Ascending aorta (tissue), 2 donors: ENCODE data around the gene MYO1F. TPM values are rescaled to one million over a fixed set of nuclear protein-coding genes. Genes with fewer than 3 reads are reported as not detected.
"Not testable (repeated sequence)": the region's sequence is repeated elsewhere in the genome, so short reads cannot be mapped to it uniquely, and the experiment has no call there.

Source experiments
- DNase-seq, 2 donors: peaks; one replicate each; pipeline ENCODE4 v3.0.0-alpha.2; 2019; ENCODE audit warnings: low spot score in 2 of 2
- H3K27ac ChIP-seq, 2 donors: fragments of 200-600 bp; sonication (generic); one replicate each; pipeline ENCODE4 v1.5.1; 2016 to 2017; ENCODE audit warnings: mild to moderate bottlenecking in 1 of 2
- H3K27me3 ChIP-seq: fragments of 200-600 bp; sonication (generic); one replicate; pipeline ENCODE4 v1.5.1; 2017
- H3K36me3 ChIP-seq, 2 donors: fragments of 200-600 bp; sonication (generic); one replicate each; pipeline ENCODE4 v1.5.1; 2016
- H3K4me1 ChIP-seq, 2 donors: fragments of 200-600 bp; sonication (generic); one replicate each; pipeline ENCODE4 v1.5.1; 2016 to 2017; ENCODE audit warnings: mild to moderate bottlenecking in 1 of 2
- H3K4me3 ChIP-seq, 2 donors: fragments of 200-600 bp; sonication (generic); one replicate each; pipeline ENCODE4 v1.5.1; 2016 to 2017; ENCODE audit warnings: mild to moderate bottlenecking in 1 of 2
- H3K9me3 ChIP-seq, 2 donors: fragments of 200-600 bp; sonication (generic); one replicate each; pipeline ENCODE4 v1.5.1; 2016
- intact Hi-C: fragments of 100-400 bp; cut with DNase I; formaldehyde crosslinking; loops from one replicate; pipeline ENCODE4 v1.15.1; 2023
- total RNA-seq: library from RNA; depleted of rRNA; stranded (reverse); fragments of >200 nt; gene quantifications from one replicate; pipeline ENCODE4 v1.1.0, GENCODE V29; 2016
- TF ChIP-seq, protein P1 (sequence below), 3 experiments: fragments of 200-600 bp in 2 of 3; fragments of 450-650 bp in 1 of 3; sonication (generic) in 2 of 3; IDR thresholded peaks; one replicate each; pipeline ENCODE4 v1.5.1; 2016 to 2019; ENCODE audit warnings: antibody characterized with exemption in 3 of 3, mild to moderate bottlenecking in 1 of 3, moderate library complexity in 1 of 3

Gene MYO1F
- total RNA-seq, 1 donor from 2014 or later: 5.0 TPM

DNA sequence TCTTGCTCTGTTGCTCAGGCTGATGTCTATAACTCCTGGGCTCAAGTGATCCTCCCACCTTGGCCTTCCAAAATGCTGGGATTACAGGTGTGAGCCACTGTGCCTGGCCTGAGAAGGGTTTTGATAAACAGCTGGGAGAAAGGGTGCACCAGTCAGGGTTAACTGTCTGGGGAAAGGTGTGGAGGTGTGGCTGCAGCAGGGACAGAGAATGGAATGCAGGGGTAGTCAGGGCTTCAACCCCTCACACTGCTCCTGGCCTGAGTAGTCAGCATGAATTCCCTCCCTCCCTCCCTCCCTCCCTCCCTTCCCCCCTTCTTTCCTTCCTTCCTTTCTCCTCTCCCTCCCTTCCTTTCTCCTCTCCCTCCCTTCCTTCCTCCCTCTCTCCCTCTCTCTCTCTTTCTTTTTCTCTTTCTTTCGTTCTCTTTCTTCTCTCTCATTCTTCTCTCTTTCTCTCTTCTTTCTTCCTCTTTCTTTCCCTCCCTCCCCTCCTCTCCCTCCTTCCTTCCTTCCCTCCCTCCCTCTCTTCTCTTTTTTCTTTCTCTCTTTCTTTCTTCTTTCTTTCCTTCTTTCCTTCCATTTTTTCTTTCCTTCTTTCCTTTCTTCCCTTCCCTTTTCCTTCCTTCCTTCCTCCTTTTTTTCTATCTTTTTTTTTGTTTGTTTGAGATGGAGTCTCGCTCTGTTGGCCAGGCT, 16.0 kb downstream of the MYO1F start:
- Histone ChIP-seq H3K9me3 (no peaks in the 10 kb centered on the region), H3K27me3 (no peaks in the 10 kb centered on the region), H3K36me3 (no peaks in the 10 kb centered on the region), H3K27ac (no peak overlapping the region), H3K4me1 (no peaks in the 10 kb centered on the region), H3K4me3 (no peak overlapping the region)
- intact Hi-C loops: no loop called here
- DNase-seq: no peak
- TF ChIP-seq, protein P1, sequence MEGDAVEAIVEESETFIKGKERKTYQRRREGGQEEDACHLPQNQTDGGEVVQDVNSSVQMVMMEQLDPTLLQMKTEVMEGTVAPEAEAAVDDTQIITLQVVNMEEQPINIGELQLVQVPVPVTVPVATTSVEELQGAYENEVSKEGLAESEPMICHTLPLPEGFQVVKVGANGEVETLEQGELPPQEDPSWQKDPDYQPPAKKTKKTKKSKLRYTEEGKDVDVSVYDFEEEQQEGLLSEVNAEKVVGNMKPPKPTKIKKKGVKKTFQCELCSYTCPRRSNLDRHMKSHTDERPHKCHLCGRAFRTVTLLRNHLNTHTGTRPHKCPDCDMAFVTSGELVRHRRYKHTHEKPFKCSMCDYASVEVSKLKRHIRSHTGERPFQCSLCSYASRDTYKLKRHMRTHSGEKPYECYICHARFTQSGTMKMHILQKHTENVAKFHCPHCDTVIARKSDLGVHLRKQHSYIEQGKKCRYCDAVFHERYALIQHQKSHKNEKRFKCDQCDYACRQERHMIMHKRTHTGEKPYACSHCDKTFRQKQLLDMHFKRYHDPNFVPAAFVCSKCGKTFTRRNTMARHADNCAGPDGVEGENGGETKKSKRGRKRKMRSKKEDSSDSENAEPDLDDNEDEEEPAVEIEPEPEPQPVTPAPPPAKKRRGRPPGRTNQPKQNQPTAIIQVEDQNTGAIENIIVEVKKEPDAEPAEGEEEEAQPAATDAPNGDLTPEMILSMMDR (IDR thresholded peaks at IDR 0.05): no peak

DNA sequence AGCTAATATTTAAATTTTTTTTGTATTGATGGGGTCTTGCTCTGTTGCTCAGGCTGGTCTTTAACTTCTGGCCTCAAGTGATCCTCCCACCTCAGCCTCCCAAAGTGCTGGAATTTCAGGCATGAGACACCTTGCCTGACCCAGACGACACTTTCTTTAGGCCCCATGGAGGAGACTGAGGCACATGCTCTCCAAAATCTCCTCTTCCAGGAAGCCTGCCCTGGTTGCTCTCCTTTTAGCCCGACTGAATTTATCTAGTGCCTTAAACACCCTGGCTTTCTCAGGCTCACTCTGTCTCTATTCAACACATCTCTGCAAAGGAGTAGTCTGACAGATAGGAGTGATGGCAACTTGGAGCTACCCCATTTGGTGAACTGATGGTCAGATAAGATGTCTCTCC, 18.9 kb downstream of the MYO1F start:
- no peaks in the 10 kb centered on the region for H3K4me1 ChIP-seq
- no peak overlapping the region for H3K4me3 ChIP-seq
- DNase-seq: no peak
- no peaks in the 10 kb centered on the region for H3K27me3 ChIP-seq
- H3K27ac ChIP-seq: no peak overlapping the region
- H3K36me3 ChIP-seq: no peaks in the 10 kb centered on the region
- no peaks in the 10 kb centered on the region for H3K9me3 ChIP-seq
- TF ChIP-seq, protein P1 (IDR thresholded peaks at IDR 0.05): no peak
- intact Hi-C loops: no loop called here

DNA sequence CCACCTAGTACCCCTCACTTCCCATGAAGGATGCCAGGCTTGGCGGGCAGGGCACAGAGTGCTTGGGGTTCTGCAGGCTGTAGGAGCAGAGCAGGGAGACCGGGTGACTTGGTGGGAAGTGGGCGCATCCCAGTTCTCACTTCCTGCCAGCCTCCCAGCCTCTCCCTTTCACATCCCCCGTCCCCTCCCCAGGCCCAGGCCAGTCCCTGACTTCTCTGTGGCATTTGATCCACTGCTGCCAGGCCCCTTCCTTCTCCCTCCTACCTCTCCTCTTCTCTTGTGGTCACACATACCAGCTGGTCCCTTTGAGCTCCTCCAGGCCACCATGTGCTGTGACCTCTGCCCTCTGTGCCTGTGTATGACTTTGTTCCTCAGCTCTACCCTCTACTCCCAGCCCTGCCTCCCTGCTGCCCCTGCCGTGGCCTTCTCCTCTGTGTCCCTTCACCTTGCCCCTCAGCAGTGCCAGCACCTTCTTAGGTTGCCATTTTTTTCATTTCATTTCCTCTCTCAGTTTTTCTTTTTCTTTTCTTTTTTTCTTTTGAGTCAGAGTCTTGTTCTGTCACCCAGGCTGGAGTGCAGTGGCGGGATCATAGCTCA, 19.5 kb downstream of the MYO1F start:
- H3K4me3 ChIP-seq: no peak overlapping the region
- H3K4me1 ChIP-seq: no peaks in the 10 kb centered on the region

DNA sequence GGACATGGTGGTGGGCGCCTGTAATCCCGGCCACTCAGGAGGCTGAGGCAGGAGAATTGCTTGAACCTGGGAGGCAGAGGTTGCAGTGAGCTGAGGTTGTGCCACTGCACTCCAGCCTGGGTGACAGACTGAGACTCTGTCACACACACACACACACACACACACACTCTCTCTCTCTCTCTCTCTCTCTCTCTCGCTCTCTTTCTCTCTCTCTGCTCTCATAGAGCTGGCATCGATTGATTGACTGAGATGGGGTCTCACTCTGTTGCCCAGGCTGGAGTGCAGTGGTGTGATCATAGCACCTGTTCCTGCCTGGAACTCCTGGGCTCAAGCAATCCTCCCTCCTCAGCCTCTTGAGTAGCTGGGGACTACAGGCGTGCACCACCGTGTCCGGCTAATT, 23.5 kb downstream of the MYO1F start:
- H3K27ac ChIP-seq, H3K9me3 ChIP-seq, intact Hi-C loops, H3K36me3 ChIP-seq, DNase-seq, H3K4me3 ChIP-seq, H3K27me3 ChIP-seq, H3K4me1 ChIP-seq: not testable (repeated sequence)

More for the DNA sequence above, 19.5 kb downstream of the MYO1F start:
- Histone ChIP-seq H3K27ac (no peak overlapping the region), H3K36me3 (no peaks in the 10 kb centered on the region), H3K9me3 (no peaks in the 10 kb centered on the region), H3K27me3 (no peaks in the 10 kb centered on the region)
- TF ChIP-seq, protein P1 (IDR thresholded peaks at IDR 0.05): no peak
- intact Hi-C loops: no loop called here
- DNase-seq: no peak

DNA sequence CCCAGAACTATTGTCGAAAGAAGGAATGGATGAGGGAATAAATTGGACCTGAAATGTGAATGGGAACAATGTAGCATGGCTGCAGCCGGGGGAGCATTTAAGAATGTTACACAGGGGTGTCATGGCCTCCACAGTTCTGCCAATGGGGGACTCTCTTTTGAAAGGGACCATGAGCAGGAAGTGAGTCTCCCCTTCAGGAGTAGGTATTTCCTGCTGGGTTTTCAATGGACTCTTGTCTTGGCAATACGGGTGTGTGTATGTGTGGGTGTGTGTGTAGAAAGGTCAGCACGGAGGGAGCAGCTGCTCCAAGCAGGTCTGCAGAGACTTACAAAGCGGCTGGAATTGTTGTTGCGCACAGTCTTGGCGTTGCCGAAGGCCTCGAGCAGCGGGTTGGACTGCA, 24.4 kb downstream of the MYO1F start:
- Histone ChIP-seq H3K27ac (no peak overlapping the region), H3K4me3 (no peak overlapping the region), H3K36me3 (peaks cover 0 to 3% of the 10 kb centered on the region in 2 donors), H3K27me3 (no peaks in the 10 kb centered on the region), H3K4me1 (no peaks in the 10 kb centered on the region), H3K9me3 (no peaks in the 10 kb centered on the region)
- TF ChIP-seq, protein P1 (IDR thresholded peaks at IDR 0.05): no peak
- intact Hi-C loops: no loop called here
- no peak for DNase-seq

DNA sequence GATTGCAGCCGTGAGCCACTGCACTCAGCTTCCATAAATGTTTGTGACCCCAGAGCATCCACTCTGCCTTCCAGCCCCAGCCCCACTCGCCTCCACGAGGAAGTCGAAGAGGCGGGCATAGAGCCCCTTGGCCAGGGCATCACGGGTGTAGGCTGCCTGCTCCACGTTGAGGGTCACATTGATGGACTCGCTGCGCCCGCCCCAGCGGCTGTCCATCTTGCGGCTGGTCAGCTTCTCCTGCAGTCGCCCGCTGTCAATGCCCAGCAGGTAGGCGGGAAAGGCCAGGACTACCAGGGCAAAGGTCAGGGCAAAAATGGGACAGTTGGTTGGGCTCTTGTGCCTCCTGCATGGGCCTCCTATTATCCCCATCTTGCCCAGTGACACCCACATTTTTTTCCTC, 27.2 kb downstream of the MYO1F start:
- TF ChIP-seq, protein P1 (IDR thresholded peaks at IDR 0.05): no peak

More for the DNA sequence above, 27.2 kb downstream of the MYO1F start:
- H3K4me3 ChIP-seq: no peak overlapping the region
- peaks cover 3% of the 10 kb centered on the region in 2 donors for H3K36me3 ChIP-seq
- no peaks in the 10 kb centered on the region for H3K9me3 ChIP-seq
- intact Hi-C loops: no loop called here
- DNase-seq: no peak
- no peaks in the 10 kb centered on the region for H3K4me1 ChIP-seq
- no peak overlapping the region for H3K27ac ChIP-seq
- H3K27me3 ChIP-seq: no peaks in the 10 kb centered on the region
